DMS53 treated with DMSO at 0.1 percent for 48 hours (cell line): ENCODE measurements around the gene BOLA2.
"Not testable (repeated sequence)": the region's sequence is repeated elsewhere in the genome, so short reads cannot be mapped to it uniquely, and the experiment has no call there.

ENCODE experiments used
- DNase-seq: peaks from one replicate; lab custom pipeline; 2025; ENCODE audit not compliant: unreplicated experiment; lab: John Stamatoyannopoulos, UW

Gene BOLA2

DNA sequence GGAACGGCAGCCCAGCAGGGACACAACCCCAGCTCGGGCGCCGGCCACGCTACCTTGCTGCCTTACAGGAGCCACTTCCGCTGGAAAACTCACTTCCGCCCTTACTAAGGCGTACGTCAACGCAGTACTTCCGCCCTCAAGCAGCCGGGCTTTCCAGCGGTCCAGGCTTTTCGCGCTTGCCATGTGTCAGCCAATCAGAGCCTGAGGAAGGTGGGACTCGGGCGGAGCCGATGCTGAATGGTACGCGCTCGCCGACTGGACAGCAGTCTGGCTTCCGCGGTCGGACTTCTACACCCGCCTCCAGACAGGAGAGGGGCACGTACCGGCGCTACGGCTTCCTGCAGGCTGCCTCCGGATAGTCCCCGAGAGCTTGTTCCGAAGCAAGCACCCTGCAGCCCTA lies at the start of gene BOLA2, which contains the start of gene SLX1B:
Gene BOLA2 (minus strand): TSS at position 83 of the 400 bp plus-strand sequence. CDS start 98 bp downstream, outside the sequence.
Gene SLX1B (plus strand): TSS at position 265 of the 400 bp plus-strand sequence.
- not testable (repeated sequence) for DNase-seq

- not testable (repeated sequence) for DNase-seq
These were observed 28.1 kb upstream of the BOLA2 start for GRCh38 chr16:29482276-29482675.

GRCh38 chr16:29472065-29472464 lies 17.9 kb upstream of the BOLA2 start:
- not testable (repeated sequence) for DNase-seq

DNA sequence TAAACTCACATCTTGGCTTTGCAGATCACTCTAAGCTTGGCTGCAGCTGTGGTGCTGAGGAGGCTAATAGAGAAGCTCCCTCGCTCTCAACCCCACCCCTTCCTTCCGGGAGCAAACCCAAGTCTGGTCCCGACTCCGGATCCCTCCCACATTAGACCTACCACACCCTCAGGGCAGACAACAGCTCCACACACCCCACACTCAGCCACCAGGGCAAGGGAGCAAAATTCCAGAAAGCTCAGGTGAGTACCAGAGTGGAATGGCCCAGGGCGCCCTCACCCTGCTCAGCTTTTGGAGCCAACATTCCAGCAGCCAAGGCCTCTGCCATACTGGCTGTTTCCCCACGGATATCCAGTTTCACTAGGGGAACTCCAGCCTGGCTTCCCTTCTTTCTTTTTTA lies 15.5 kb upstream of the BOLA2 start:
- DNase-seq, result not testable (repeated sequence)

DNA sequence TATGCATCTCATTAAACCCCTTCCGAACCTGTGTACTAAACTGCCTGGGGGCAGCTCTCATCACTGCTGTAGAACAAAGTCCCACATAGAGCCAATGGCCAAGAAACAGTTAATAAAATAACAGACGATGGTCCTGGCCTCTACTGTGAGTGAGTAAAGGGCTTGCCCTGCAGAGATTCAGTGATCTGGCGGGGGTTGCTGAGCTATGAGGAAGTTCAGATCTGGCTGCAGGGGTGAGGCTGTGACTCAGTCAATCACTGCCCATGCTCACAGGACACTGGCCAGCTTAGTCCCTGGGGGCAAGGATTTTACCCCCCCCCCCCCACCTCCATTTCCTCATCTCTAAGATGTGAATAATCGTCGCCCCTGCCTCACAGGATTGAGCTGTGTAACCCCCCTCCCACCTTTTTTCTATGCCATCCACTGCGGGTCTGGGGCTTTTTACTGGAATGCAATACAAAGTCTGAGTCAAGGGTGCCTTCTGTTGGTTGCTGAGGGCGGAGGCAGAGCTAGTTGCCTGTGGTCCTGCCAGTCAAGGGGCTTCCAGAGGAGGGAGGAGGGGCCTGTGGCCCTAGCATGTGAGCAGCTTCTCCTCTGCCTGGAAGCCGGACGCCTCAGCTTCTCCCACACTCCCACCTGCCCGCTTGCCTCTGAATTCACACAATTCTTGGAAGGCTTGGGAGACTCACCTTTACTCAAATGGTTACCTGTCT lies 13.7 kb upstream of the BOLA2 start:
- DNase-seq, result not testable (repeated sequence)

DNA sequence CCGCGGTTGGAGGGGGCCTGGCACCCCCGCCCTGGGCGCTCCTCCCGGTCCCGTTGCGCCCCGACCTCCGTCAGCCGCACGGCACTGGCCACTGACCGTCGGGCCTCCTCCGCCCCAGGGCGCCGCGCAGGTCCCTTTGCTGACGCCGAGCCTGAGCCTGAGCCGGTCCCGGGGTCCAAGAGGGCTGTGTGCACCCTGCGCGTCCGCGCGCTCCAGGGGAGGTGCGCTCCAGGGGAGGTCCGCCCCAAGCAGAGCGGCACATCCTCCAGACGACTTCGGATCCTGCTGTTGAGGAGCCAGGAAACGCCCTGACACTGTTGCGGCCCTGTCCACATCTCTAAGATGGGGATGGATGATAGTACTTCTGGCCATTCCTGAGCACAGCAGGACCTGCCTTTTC lies 12.8 kb upstream of the BOLA2 start:
- not testable (repeated sequence) for DNase-seq

- not testable (repeated sequence) for DNase-seq
These were observed 12.1 kb upstream of the BOLA2 start for GRCh38 chr16:29465985-29466824.

GRCh38 chr16:29460647-29461030 lies 6.5 kb upstream of the BOLA2 start:
- not testable (repeated sequence) for DNase-seq

DNA sequence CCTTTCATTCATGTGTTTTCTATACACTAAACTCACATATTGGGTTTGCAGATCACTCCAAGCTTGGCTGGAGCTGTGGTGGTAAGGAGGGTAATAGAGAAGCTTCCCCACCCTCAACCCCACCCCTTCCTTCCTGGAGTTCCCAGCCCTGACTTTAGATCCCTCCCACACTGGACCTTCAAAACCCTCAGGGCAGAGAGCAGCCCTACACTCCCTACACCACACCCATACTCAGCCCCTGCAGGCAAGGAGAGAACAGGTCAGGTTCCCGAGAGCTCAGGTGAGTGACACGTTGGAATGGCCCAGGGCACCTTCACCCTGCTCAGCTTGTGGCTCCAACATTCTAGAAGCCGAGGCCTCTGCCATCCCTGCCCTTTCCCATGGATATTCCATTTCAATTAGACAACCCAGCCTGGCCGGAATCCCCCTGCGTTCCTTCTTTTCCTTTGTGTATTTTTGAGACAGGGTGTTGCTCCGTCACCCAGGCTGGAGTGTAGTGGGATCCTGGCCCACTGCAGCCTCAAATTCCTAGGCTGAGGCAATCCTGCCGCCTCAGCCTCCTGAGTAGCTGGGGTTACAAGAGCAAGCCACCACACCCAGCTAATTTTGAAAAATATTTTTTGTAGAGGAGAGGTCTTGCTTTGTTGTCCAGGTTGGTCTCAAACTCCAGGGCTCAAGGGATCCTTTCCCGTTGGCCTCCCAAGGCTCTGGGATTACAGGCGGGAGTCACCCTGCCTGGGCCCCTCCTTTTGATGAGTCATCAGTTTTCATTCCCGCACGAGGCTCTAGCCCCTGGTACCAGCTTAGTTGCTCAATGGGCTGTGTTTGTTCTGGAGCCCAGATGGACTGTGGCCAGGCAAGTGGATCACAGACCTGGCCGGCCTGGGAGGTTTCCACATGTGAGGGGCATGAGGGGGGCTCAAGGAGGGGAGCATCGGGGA lies 5.8 kb upstream of the BOLA2 start, which contains the start of gene SULT1A4:
Gene SULT1A4 (plus strand): TSS at position 208 of the 941 bp plus-strand sequence. CDS start 1,473 bp downstream, outside the sequence.
- not testable (repeated sequence) for DNase-seq

- not testable (repeated sequence) for DNase-seq
These were observed 3.5 kb upstream of the BOLA2 start for GRCh38 chr16:29457660-29458059.

- DNase-seq, result not testable (repeated sequence)
These were observed 677 bp upstream of the BOLA2 start for GRCh38 chr16:29454828-29455227.

DNA sequence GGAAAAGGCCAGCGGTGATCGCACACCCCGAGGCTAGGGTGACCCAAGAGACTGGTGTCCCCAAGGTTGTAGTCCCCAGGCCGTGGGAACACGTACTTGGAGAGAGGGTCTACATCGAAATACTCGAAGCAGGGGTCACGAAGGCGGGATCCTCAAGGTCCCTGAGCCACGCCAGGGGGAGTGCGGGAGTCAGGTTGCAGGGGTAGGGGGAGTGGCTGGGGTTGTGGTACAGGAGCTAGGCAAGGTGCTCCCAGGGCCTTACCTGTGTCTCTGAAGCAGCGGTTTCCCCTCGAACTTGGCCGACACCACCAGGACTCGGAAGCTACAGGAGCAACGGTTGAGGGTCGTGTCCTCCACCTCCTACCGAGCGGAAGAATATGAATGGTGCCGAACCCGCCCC lies 397 bp downstream of the BOLA2 start:
- not testable (repeated sequence) for DNase-seq

GRCh38 chr16:29425390-29425789 lies 28.8 kb downstream of the BOLA2 start:
- not testable (repeated sequence) for DNase-seq

- DNase-seq, result not testable (repeated sequence)
These were observed 30.6 kb downstream of the BOLA2 start for GRCh38 chr16:29423587-29423986.

DNA sequence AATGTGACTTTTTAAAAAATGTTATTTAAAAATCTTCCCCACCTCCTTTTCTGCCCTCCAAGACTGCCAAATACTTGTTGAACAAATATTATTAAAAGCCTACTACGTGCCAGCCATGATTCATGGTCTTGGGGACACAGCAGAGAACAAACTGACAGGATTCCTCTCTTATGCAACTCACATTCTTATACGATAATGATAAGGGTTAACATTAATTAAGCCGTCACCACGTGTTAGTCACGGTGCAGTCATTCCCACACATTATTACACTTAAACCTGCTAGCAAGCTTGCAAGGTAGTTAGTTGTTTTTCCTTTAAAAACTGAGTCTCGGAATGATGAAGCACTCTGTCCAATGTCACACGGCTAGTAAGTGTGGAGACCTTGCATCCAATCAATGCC lies 48.9 kb downstream of the BOLA2 start:
- DNase-seq, result not testable (repeated sequence)
